Esophagus muscularis mucosa (tissue), 2 donors: Measurements from ENCODE around the gene HVCN1.

ENCODE experiments used
- EP300 ChIP-seq: sonication (generic); formaldehyde crosslinking; IDR thresholded peaks from one replicate; pipeline ENCODE4 v1.6.1; 2017; ENCODE audit warnings: antibody characterized with exemption
- POLR2A ChIP-seq: fragments of 450-650 bp; IDR thresholded peaks from one replicate; pipeline ENCODE4 v1.6.1; 2017; ENCODE audit warnings: antibody characterized with exemption, moderate library complexity, mild to moderate bottlenecking, low read depth

DNA sequence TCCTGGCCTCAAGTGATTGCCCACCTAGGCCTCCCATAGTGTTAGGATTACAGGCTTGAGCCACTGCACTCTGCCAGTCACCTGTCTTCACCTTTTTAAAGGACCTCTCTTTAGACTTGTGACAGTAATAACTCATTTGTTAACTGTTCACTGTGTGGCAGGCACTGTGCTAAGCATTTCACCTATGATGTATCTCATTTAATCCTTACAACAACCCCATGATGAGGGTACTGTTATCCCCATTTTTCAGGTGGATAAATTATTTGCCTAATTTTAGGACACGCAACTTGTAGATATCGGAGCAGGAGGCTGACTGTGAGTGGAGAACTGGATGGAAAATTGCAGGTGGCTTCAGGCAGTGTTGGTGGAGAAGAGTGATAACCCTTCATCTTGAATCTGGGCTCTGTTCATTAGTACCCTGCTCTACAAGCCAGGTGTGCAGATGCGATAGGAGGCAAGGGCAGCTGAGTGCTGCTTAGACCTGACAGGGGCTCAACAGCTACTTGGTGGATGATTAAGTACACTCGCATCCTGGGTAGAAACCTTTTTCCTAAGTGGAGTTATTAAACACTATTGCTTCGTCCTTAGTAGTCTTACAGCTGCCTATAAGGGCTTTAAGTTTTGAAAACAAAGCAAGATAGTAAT lies 72.3 kb downstream of the HVCN1 start:
- TF ChIP-seq EP300 (no peak), POLR2A (no peak)
